Stimulated activated CD4-positive, alpha-beta T cell treated with anti-CD3 and anti-CD28 coated beads, Interleukin-15, amount 100 ng/mL, for 1 hour (primary cell): ENCODE data around the gene DDX53.

Experiments
- DNase-seq, 2 donors: peaks; one replicate each; pipeline ENCODE4 v3.0.0-alpha.2; 2020; ENCODE audit warnings: low read depth in 1 of 2, low spot score in 1 of 2

Gene DDX53

DNA sequence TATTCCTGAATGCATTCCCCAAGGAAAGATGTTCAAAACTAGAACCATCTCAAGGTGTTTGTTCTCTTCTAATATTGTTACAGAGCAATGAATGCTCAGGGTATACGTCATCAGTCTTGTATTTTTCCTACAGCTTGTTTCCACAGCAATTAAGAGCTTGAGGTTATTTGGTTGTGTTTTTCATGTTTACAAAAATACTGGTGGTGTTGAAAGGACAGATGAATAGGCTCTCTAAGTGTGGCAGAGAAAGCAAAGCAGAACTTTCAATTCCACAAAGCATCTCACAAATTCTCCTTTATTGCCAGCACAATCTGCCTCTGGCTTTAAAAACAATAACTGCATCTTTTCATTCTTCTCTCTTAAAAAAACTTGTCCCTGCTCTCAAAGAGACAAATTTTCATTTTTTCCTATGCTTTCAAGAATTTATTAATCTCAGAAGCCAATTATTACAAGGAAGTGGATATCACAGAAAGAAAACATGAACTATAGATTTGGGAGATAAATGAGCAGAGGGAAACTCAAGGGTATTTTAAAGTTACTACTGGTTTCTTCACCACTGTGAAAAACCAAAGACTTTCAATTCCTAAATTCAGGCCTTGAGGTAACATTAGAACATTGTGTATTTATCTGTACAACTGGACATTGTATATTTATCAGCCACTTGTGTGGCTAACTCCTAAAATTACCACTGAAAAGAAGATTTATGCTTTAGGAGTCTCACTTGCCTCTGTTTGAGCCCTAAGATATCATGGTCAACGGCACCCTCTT lies 49.2 kb downstream of the DDX53 start:
- no peak for DNase-seq

DNA sequence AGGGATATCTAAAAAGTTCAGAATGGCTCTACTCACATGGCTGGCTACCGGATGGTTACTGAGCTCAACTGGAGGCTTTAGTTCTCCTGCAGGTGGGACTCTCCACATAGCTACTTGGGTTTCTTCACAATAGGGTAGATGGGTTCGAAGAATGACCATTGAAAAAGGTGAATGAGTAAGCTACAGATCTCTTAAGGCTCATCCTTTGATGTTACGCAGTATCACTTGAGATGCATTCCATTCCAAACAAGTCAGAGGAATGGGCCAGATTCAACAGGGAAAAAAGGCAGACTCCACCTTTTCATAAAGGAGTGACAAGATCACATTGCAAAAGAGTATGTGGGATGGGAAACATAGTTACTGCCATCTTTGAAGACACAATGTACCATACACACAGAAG lies 52.6 kb downstream of the DDX53 start:
- no peak for DNase-seq
